HCT116 (cell line): ENCODE data around the gene EXOC4. TPM values are rescaled to one million over a fixed set of nuclear protein-coding genes. Genes with fewer than 3 reads are reported as not detected.

Experiments used
- ATAC-seq: fragments of 200-7000 bp; cut with Tn5 transposase; 2 replicates; pipeline ENCODE4 v1.9.1; 2020; ENCODE audit warnings: mild to moderate bottlenecking, moderate library complexity
- BruUV-seq: library from RNA; stranded (reverse); fragments of 400-500 nt; replicated peaks from 2 replicates; lab custom pipeline; 2021; lab: Mats Ljungman, UMichigan
- CTCF ChIA-PET: fragments of 300-600 bp; sonication (Branson Sonifier 250); formaldehyde crosslinking; loops from one replicate; lab custom pipeline; 2021; ENCODE audit warnings: antibody characterized with exemption; lab: Charles Lee
- POLR2A ChIA-PET: fragments of 300-600, 350-600 bp; sonication (Branson Sonifier 250); formaldehyde crosslinking; loops from one replicate; lab custom pipeline; 2021; ENCODE audit warnings: antibody characterized with exemption; lab: Charles Lee
- RAD21 ChIA-PET, 2 experiments: fragments of 300-600 bp; sonication (Branson Sonifier 250); formaldehyde crosslinking; loops; one replicate each; lab custom pipeline; 2023; ENCODE audit warnings: low total read pairs in 2 of 2; ENCODE audit not compliant: uncharacterized antibody in 2 of 2, unreplicated experiment in 2 of 2, low non-redundant PET in 1 of 2; lab: Charles Lee
- DNase-seq: peaks from one replicate; pipeline ENCODE4 v3.0.0-alpha.2; 2010; ENCODE audit warnings: low read depth, low spot score
- H2AFZ ChIP-seq: fragments of 200-600 bp; shearing (Covaris generic), sonication (generic); 2 replicates; pipeline ENCODE4 v1.6.1; 2017; ENCODE audit warnings: low read depth, mixed run types, mixed read lengths, antibody characterized with exemption, low read length; ENCODE audit not compliant: poor library complexity, severe bottlenecking
- H3K27ac ChIP-seq: 2 replicates; pipeline ENCODE4 v1.5.1; 2012; ENCODE audit warnings: low read depth, low read length
- H3K27me3 ChIP-seq: fragments of 200-600 bp; sonication (generic); 2 replicates; pipeline ENCODE4 v1.6.1; 2016; ENCODE audit warnings: mixed run types, low read length, mixed read lengths; ENCODE audit not compliant: insufficient read depth
- H3K36me3 ChIP-seq, 2 experiments: fragments of 200-500 bp in 1 of 2; fragments of 200-600 bp in 1 of 2; sonication (Bioruptor generic) in 1 of 2; sonication (generic) in 1 of 2; 2 replicates each; pipeline versions ENCODE4 v1.5.1 to v1.6.1; 2014 to 2016; ENCODE audit warnings: low read length in 2 of 2, inconsistent platforms in 1 of 2, mixed read lengths in 1 of 2, mixed run types in 1 of 2; ENCODE audit not compliant: insufficient read depth in 2 of 2, control insufficient read depth in 1 of 2
- H3K4me1 ChIP-seq, 2 experiments: fragments of 200-600 bp in 1 of 2; sonication (generic) in 1 of 2; 2 replicates each; pipeline versions ENCODE4 v1.5.1 to v1.6.1; 2012 to 2017; ENCODE audit warnings: low read length in 2 of 2, inconsistent platforms in 1 of 2, mild to moderate bottlenecking in 1 of 2, mixed read lengths in 1 of 2, mixed run types in 1 of 2, moderate library complexity in 1 of 2; ENCODE audit not compliant: insufficient read depth in 2 of 2, control insufficient read depth in 1 of 2
- H3K4me2 ChIP-seq: fragments of 200-600 bp; sonication (generic); 2 replicates; pipeline ENCODE4 v1.6.1; 2017; ENCODE audit warnings: mixed run types, low read length, mixed read lengths
- H3K4me3 ChIP-seq, 2 experiments: fragments of 200-600 bp in 1 of 2; sonication (generic) in 1 of 2; replicated peaks in 1 of 2; 2 replicates each; pipeline ENCODE4 v1.5.1; 2011 to 2016; ENCODE audit warnings: low read length in 2 of 2, control low read depth in 1 of 2, low read depth in 1 of 2, mild to moderate bottlenecking in 1 of 2, mixed read lengths in 1 of 2, mixed run types in 1 of 2
- H3K79me2 ChIP-seq: fragments of 200-600 bp; sonication (generic); 2 replicates; pipeline ENCODE4 v1.6.1; 2017; ENCODE audit warnings: mild to moderate bottlenecking, mixed run types, low read length, moderate library complexity, mixed read lengths; ENCODE audit not compliant: insufficient read depth
- H3K9ac ChIP-seq: fragments of 200-600 bp; sonication (generic); 2 replicates; pipeline ENCODE4 v1.6.1; 2016; ENCODE audit warnings: low read length, mixed read lengths
- H3K9me2 ChIP-seq: fragments of 200-600 bp; sonication (generic), shearing (Covaris generic); 2 replicates; pipeline ENCODE4 v1.6.1; 2017; ENCODE audit warnings: mixed run types, mild to moderate bottlenecking, moderate library complexity; ENCODE audit not compliant: insufficient read depth
- H3K9me3 ChIP-seq, 2 experiments: fragments of 200-500 bp in 1 of 2; fragments of 200-600 bp in 1 of 2; sonication (Bioruptor generic) in 1 of 2; sonication (generic) in 1 of 2; 2 replicates each; pipeline ENCODE4 v1.6.1; 2014 to 2017; ENCODE audit warnings: low read length in 2 of 2, mixed read lengths in 2 of 2, inconsistent platforms in 1 of 2, low read depth in 1 of 2, mild to moderate bottlenecking in 1 of 2, mixed run types in 1 of 2, moderate library complexity in 1 of 2; ENCODE audit not compliant: control insufficient read depth in 1 of 2, insufficient read depth in 1 of 2
- H4K20me1 ChIP-seq: fragments of 200-600 bp; sonication (generic), shearing (Covaris generic); 2 replicates; pipeline ENCODE4 v1.6.1; 2017; ENCODE audit warnings: mixed run types, mild to moderate bottlenecking, moderate library complexity; ENCODE audit not compliant: insufficient read depth
- CEBPB ChIP-seq: IDR thresholded peaks from 2 replicates; pipeline ENCODE4 v1.6.1; 2012; ENCODE audit warnings: low read depth
- CTCF ChIP-seq, 3 experiments: fragments of 200-600 bp in 1 of 3; sonication (generic) in 1 of 3; IDR thresholded peaks in 2 of 3; conservative IDR thresholded peaks in 1 of 3; 2 replicates each; pipeline ENCODE4 v1.5.1; 2012 to 2017; ENCODE audit warnings: low read depth in 2 of 3, low read length in 2 of 3, antibody characterized with exemption in 1 of 3, borderline replicate concordance in 1 of 3, control low read depth in 1 of 3, mild to moderate bottlenecking in 1 of 3, mixed read lengths in 1 of 3, mixed run types in 1 of 3, moderate library complexity in 1 of 3; ENCODE audit not compliant: insufficient read depth in 1 of 3
- EGR1 ChIP-seq: IDR thresholded peaks from 2 replicates; pipeline ENCODE4 v1.6.1; 2012; ENCODE audit warnings: low read depth
- ELF1 ChIP-seq: IDR thresholded peaks from 2 replicates; pipeline ENCODE4 v1.6.1; 2012; ENCODE audit warnings: low read depth, borderline replicate concordance
- EZH2 ChIP-seq: fragments of 200-600 bp; sonication (generic); IDR thresholded peaks from 2 replicates; pipeline ENCODE4 v1.6.1; 2017; ENCODE audit warnings: antibody characterized with exemption, mixed run types
- EZH2phosphoT487 ChIP-seq: fragments of 200-600 bp; IDR thresholded peaks from 2 replicates; pipeline ENCODE4 v1.6.1; 2018; ENCODE audit warnings: antibody characterized with exemption, borderline replicate concordance
- JUND ChIP-seq: IDR thresholded peaks from 2 replicates; pipeline ENCODE4 v1.6.1; 2012
- POLR2A ChIP-seq: IDR thresholded peaks from 2 replicates; pipeline ENCODE4 v1.7.0; 2011; ENCODE audit warnings: borderline replicate concordance; ENCODE audit not compliant: insufficient read depth, insufficient read length; ENCODE audit errors: extremely low read depth
- REST ChIP-seq: IDR thresholded peaks from 2 replicates; pipeline ENCODE4 v1.6.1; 2012; ENCODE audit warnings: low read depth
- SIN3A ChIP-seq: IDR thresholded peaks from 2 replicates; pipeline ENCODE4 v1.6.1; 2012; ENCODE audit warnings: low read depth
- SP1 ChIP-seq: IDR thresholded peaks from 2 replicates; pipeline ENCODE4 v1.6.1; 2012; ENCODE audit warnings: low read depth
- TCF7L2 ChIP-seq: IDR thresholded peaks from 2 replicates; pipeline ENCODE4 v1.7.0; 2011; ENCODE audit warnings: borderline replicate concordance, inconsistent platforms; ENCODE audit not compliant: insufficient read depth, insufficient read length; ENCODE audit errors: extremely low read depth
- YY1 ChIP-seq: IDR thresholded peaks from 2 replicates; pipeline ENCODE4 v1.6.1; 2011; ENCODE audit warnings: low read length, low read depth, moderate library complexity, mild to moderate bottlenecking; ENCODE audit not compliant: insufficient replicate concordance; ENCODE audit errors: extremely low read depth
- ZBTB33 ChIP-seq: IDR thresholded peaks from 2 replicates; pipeline ENCODE4 v1.6.1; 2011; ENCODE audit warnings: mild to moderate bottlenecking, low read length, moderate library complexity; ENCODE audit not compliant: insufficient replicate concordance; ENCODE audit errors: extremely low read depth
- ZNF274 ChIP-seq: fragments of 200-500 bp; sonication (Bioruptor generic); IDR thresholded peaks from 2 replicates; pipeline ENCODE4 v1.6.1; 2014; ENCODE audit warnings: mild to moderate bottlenecking, low read depth, low read length, inconsistent platforms
- intact Hi-C: fragments of 100-400 bp; cut with micrococcal nuclease; formaldehyde crosslinking; loops from 2 replicates; pipeline ENCODE4 v1.10.0; 2022
- total RNA-seq: library from RNA; stranded (reverse); gene quantifications from one replicate; pipeline ENCODE4 v1.2.1, GENCODE V29; 2021; ENCODE audit not compliant: unreplicated experiment

EXOC4 gene
- total RNA-seq, 1 experiment from 2014 or later, result 40.3 TPM

- no TSS peak for BruUV-seq
Measured at GRCh38 chr7:133556553-133556952, 303.7 kb downstream of the EXOC4 start.

More at GRCh38 chr7:133556553-133556952, 303.7 kb downstream of the EXOC4 start:
- Histone ChIP-seq H2AFZ (no peak overlapping the region), H3K9me2 (no peaks in the 10 kb centered on the region), H3K36me3 (no peaks in the 10 kb centered on the region), H3K4me2 (no peak overlapping the region), H3K4me1 (no peaks in the 10 kb centered on the region), H3K27ac (no peak overlapping the region), H3K79me2 (no peaks in the 10 kb centered on the region), H3K9ac (no peak overlapping the region), H3K4me3 (no peak overlapping the region), H3K9me3 (no peaks in the 10 kb centered on the region), H3K27me3 (no peaks in the 10 kb centered on the region), H4K20me1 (no peaks in the 10 kb centered on the region)
- ChIA-PET CTCF (no interaction called here), POLR2A (no interaction called here), RAD21 (no interaction called here)
- intact Hi-C loops, result no loop called here
- DNase-seq, result no peak
- TF ChIP-seq POLR2A, result no peak
- TF ChIP-seq EGR1, result no peak
- TF ChIP-seq REST, result no peak
- TF ChIP-seq ZBTB33, result no peak
- no peak for TF ChIP-seq ELF1
- TF ChIP-seq YY1, result no peak
- TF ChIP-seq SIN3A, result no peak
- no peak for TF ChIP-seq CTCF (IDR thresholded peaks at IDR 0.05 in 2 of 3, conservative IDR thresholded peaks at IDR 0.05 in 1 of 3; ENCODE audit: borderline replicate concordance in 1 of 3, insufficient read depth in 1 of 3, low read depth in 2 of 3, low read length in 2 of 3)
- no peak for TF ChIP-seq TCF7L2
- TF ChIP-seq CEBPB, result no peak
- TF ChIP-seq JUND, result no peak
- TF ChIP-seq ZNF274, result no peak
- TF ChIP-seq SP1, result no peak
- no peak for TF ChIP-seq EZH2
- TF ChIP-seq EZH2phosphoT487, result no peak
- no peak for ATAC-seq
